IMR-90 (cell line): ENCODE measurements around the gene ZNF200. TPM values are rescaled to one million over a fixed set of nuclear protein-coding genes. Genes with fewer than 3 reads are reported as not detected.

Source experiments
- ATAC-seq: fragments of 200-7000 bp; cut with Tn5 transposase; 2 replicates; pipeline ENCODE4 v1.9.1; 2020; ENCODE audit warnings: low read depth, mild to moderate bottlenecking, moderate library complexity
- BruUV-seq: library from RNA; stranded (reverse); fragments of 400-500 nt; replicated peaks from 2 replicates; lab custom pipeline; 2021; lab: Mats Ljungman, UMichigan
- CTCF ChIA-PET: fragments of 300-600 bp; formaldehyde crosslinking; extraction: SDS; loops from one replicate; lab custom pipeline; 2021; ENCODE audit warnings: antibody characterized with exemption; lab: Yijun Ruan, JAX
- POLR2A ChIA-PET: fragments of 300-600 bp; sonication (Branson Sonifier 250); formaldehyde crosslinking; loops from one replicate; lab custom pipeline; 2022; ENCODE audit warnings: antibody characterized with exemption; ENCODE audit not compliant: unreplicated experiment; lab: Charles Lee
- DNase-seq: peaks from one replicate; pipeline ENCODE4 v3.0.0; 2013
- H2AFZ ChIP-seq: replicated peaks from 2 replicates; pipeline ENCODE3; 2013; ENCODE audit warnings: low read length, mild to moderate bottlenecking; ENCODE audit not compliant: poor library complexity
- H2AK5ac ChIP-seq: 2 replicates; pipeline ENCODE4 v1.6.1; 2013; ENCODE audit warnings: low read depth, low read length, inconsistent platforms
- H2AK9ac ChIP-seq: replicated peaks from 2 replicates; pipeline ENCODE3; 2013; ENCODE audit warnings: mild to moderate bottlenecking, low read depth, low read length, moderate library complexity; ENCODE audit not compliant: poor library complexity
- H2BK120ac ChIP-seq: 2 replicates; pipeline ENCODE4 v1.6.1; 2013; ENCODE audit warnings: low read depth, low read length, inconsistent platforms
- H2BK15ac ChIP-seq: 3 replicates; pipeline ENCODE4 v1.6.1; 2013; ENCODE audit warnings: low read depth, low read length, inconsistent platforms
- H2BK20ac ChIP-seq: 2 replicates; pipeline ENCODE4 v1.6.1; 2013; ENCODE audit warnings: low read depth, mild to moderate bottlenecking, inconsistent platforms, low read length, moderate library complexity
- H2BK5ac ChIP-seq: 2 replicates; pipeline ENCODE4 v1.6.1; 2013; ENCODE audit warnings: mild to moderate bottlenecking, low read depth, low read length, inconsistent platforms; ENCODE audit not compliant: poor library complexity, severe bottlenecking
- H3K14ac ChIP-seq: replicated peaks from 2 replicates; pipeline ENCODE4 v1.6.1; 2013; ENCODE audit warnings: low read depth, low read length, inconsistent platforms
- H3K18ac ChIP-seq: 2 replicates; pipeline ENCODE4 v1.6.1; 2013; ENCODE audit warnings: low read depth, low read length, control low read depth
- H3K23ac ChIP-seq: 2 replicates; pipeline ENCODE4 v1.6.1; 2013; ENCODE audit warnings: low read depth, low read length, inconsistent platforms
- H3K27ac ChIP-seq: 2 replicates; pipeline ENCODE4 v1.5.1; 2013; ENCODE audit warnings: mild to moderate bottlenecking, control low read depth, low read length; ENCODE audit not compliant: insufficient read depth
- H3K27me3 ChIP-seq: 2 replicates; pipeline ENCODE4 v1.6.1; 2013; ENCODE audit warnings: low read length; ENCODE audit not compliant: control insufficient read depth, insufficient read depth
- H3K36me3 ChIP-seq: 2 replicates; pipeline ENCODE4 v1.6.1; 2013; ENCODE audit warnings: low read length, mixed read lengths; ENCODE audit not compliant: control insufficient read depth, insufficient read depth
- H3K4ac ChIP-seq: 2 replicates; pipeline ENCODE4 v1.6.1; 2013; ENCODE audit warnings: low read depth, low read length, inconsistent platforms
- H3K4me1 ChIP-seq: 2 replicates; pipeline ENCODE4 v1.6.1; 2013; ENCODE audit warnings: low read length, mixed read lengths; ENCODE audit not compliant: control insufficient read depth, insufficient read depth
- H3K4me2 ChIP-seq: 2 replicates; pipeline ENCODE4 v1.6.1; 2013; ENCODE audit warnings: low read depth, mild to moderate bottlenecking, control low read depth, low read length, moderate library complexity
- H3K4me3 ChIP-seq: 2 replicates; pipeline ENCODE4 v1.5.1; 2013; ENCODE audit warnings: low read depth, mild to moderate bottlenecking, control low read depth, low read length, moderate library complexity; ENCODE audit not compliant: insufficient read depth
- H3K56ac ChIP-seq: 2 replicates; pipeline ENCODE4 v1.6.1; 2013; ENCODE audit warnings: low read length, inconsistent platforms; ENCODE audit not compliant: insufficient read depth; ENCODE audit errors: extremely low read depth
- H3K79me1 ChIP-seq, 2 experiments: 2 replicates each; pipeline ENCODE4 v1.6.1; 2013; ENCODE audit warnings: low read length in 2 of 2, inconsistent platforms in 1 of 2, low read depth in 1 of 2
- H3K9ac ChIP-seq: 2 replicates; pipeline ENCODE4 v1.6.1; 2013; ENCODE audit warnings: low read depth, low read length, control low read depth
- H3K9me1 ChIP-seq: 2 replicates; pipeline ENCODE4 v1.6.1; 2013; ENCODE audit warnings: low read length, inconsistent platforms; ENCODE audit not compliant: insufficient read depth
- H3K9me3 ChIP-seq: 2 replicates; pipeline ENCODE4 v1.6.1; 2013; ENCODE audit warnings: low read length; ENCODE audit not compliant: control insufficient read depth, insufficient read depth
- H4K20me1 ChIP-seq: 2 replicates; pipeline ENCODE4 v1.6.1; 2013; ENCODE audit warnings: low read length, inconsistent platforms; ENCODE audit not compliant: insufficient read depth
- H4K5ac ChIP-seq: 2 replicates; pipeline ENCODE4 v1.6.1; 2013; ENCODE audit warnings: mild to moderate bottlenecking, low read depth, low read length, control low read depth
- H4K8ac ChIP-seq, 2 experiments: 2 replicates each; pipeline ENCODE4 v1.6.1; 2013; ENCODE audit warnings: low read depth in 2 of 2, low read length in 2 of 2, control low read depth in 1 of 2, inconsistent platforms in 1 of 2
- H4K91ac ChIP-seq: 2 replicates; pipeline ENCODE4 v1.6.1; 2013; ENCODE audit warnings: low read depth, low read length, inconsistent platforms; ENCODE audit not compliant: insufficient read depth
- CEBPB ChIP-seq: IDR thresholded peaks from 2 replicates; pipeline ENCODE4 v1.6.1; 2012; ENCODE audit warnings: low read depth, low read length, improper control_type of control experiment
- MAZ ChIP-seq: IDR thresholded peaks from 2 replicates; pipeline ENCODE4 v1.6.1; 2012; ENCODE audit warnings: low read depth, mild to moderate bottlenecking, low read length, improper control_type of control experiment, moderate library complexity, borderline replicate concordance
- WGBS, 2 experiments: methylation state at CpG; one replicate each; pipeline versions ENCODE4 v1.1.5 to v1.1.7; 2013; ENCODE audit warnings: missing lambda C conversion rate in 2 of 2; ENCODE audit not compliant: insufficient read length in 1 of 2; ENCODE audit errors: extremely low coverage in 2 of 2; 5-methylcytosine and 5-hydroxymethylcytosine counted together
- dilution Hi-C: fragments of 300-500 bp; cut with HindIII; formaldehyde crosslinking; loops from one replicate; pipeline ENCODE4 v1.14.3; 2018; ENCODE audit warnings: low sequenced_read_pairs; ENCODE audit not compliant: unreplicated experiment
- in situ Hi-C: fragments of 300-500 bp; cut with MboI; formaldehyde crosslinking; loops from 3 replicates; pipeline ENCODE4 v1.14.3; 2019; ENCODE audit warnings: low sequenced_read_pairs, inconsistent platforms, mixed read lengths
- intact Hi-C: fragments of 100-400 bp; cut with micrococcal nuclease; formaldehyde crosslinking; loops from 2 replicates; pipeline ENCODE4 v1.10.0; 2022
- polyA plus RNA-seq, 3 experiments: library from polyadenylated mRNA; depleted of rRNA; stranded (reverse); fragments of >200 nt; gene quantifications; 2 replicates each; pipeline ENCODE4 v1.2.3, GENCODE V29; 2012; ENCODE audit warnings: low replicate concordance in 1 of 3
- total RNA-seq: library from RNA; depleted of rRNA; stranded (reverse); fragments of >200 nt; gene quantifications from 2 replicates; pipeline ENCODE4 v1.2.3, GENCODE V29; 2012

ZNF200 gene
- total and polyA plus RNA-seq, 2 of the 4 experiments (the other 2 are of a cell fraction), result 3.7 to 7.5 TPM

DNA sequence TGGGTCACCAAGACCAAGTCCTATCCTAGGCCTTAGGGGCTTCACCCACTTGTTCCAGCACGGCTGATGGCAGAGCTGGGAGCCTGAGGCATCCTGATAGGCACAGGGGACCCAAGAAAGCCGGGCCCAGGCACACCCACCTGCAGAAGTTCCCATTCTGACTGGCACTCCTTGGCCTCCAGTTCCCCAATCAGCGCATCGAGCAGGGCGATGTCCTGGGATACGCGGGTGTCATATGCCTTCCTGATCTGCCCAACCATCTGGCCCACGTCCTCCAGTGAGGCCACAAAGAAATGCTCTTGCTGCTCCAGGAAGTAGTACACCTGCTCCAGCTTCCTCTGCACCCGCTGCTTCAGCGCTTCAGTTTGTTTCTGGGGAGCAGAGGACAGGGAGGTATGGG is 11.9 kb upstream of the ZNF200 start:
- H4K91ac ChIP-seq, result no peak overlapping the region
- dilution Hi-C loops (no loop called here), intact Hi-C loops (no loop called here), in situ Hi-C loops (no loop called here)
- H3K9ac ChIP-seq, result no peak overlapping the region
- H2AFZ ChIP-seq, result no peak overlapping the region
- H2AK5ac ChIP-seq, result no peak overlapping the region
- H3K23ac ChIP-seq, result no peak overlapping the region
- H4K5ac ChIP-seq, result no peak overlapping the region
- H3K9me3 ChIP-seq, result no peaks in the 10 kb centered on the region
- H3K36me3 ChIP-seq, result no peaks in the 10 kb centered on the region
- H2AK9ac ChIP-seq, result no peak overlapping the region
- no peak overlapping the region for H3K56ac ChIP-seq
- H3K4me3 ChIP-seq, result no peak overlapping the region
- ChIA-PET CTCF (no interaction called here), POLR2A (no interaction called here)
- no peak overlapping the region for H2BK15ac ChIP-seq
- H3K4ac ChIP-seq, result no peak overlapping the region
- no peak overlapping the region for H3K27ac ChIP-seq
- WGBS, 2 experiments, result no CpG with 5 or more reads among the region's 10 CpGs
- H2BK120ac ChIP-seq, result no peak overlapping the region
- H2BK20ac ChIP-seq, result no peak overlapping the region
- no peak for TF ChIP-seq MAZ
- no peak for TF ChIP-seq CEBPB
- no peaks in the 10 kb centered on the region for H3K9me1 ChIP-seq
- H3K4me2 ChIP-seq, result no peak overlapping the region
- no peaks in the 10 kb centered on the region for H4K20me1 ChIP-seq
- H3K27me3 ChIP-seq, result peaks cover 28% of the 10 kb centered on the region
- H3K79me1 ChIP-seq, result no peaks in the 10 kb centered on the region
- ATAC-seq, result no peak
- no peak overlapping the region for H2BK5ac ChIP-seq
- no peaks in the 10 kb centered on the region for H3K4me1 ChIP-seq
- no peak overlapping the region for H3K14ac ChIP-seq
- no TSS peak for BruUV-seq
- no peak for DNase-seq
- no peak overlapping the region for H3K18ac ChIP-seq
- H4K8ac ChIP-seq, result no peak overlapping the region
